Inflammatory macrophage (primary cell): ENCODE measurements around the gene LYVE1.

Experiments used
- DNase-seq, 2 donors: peaks; one replicate each; pipeline ENCODE4 v3.0.0-alpha.2; 2020 to 2022

LYVE1 gene

GRCh38 chr11:10592331-10592730 lies 23.9 kb upstream of the LYVE1 start:
- peak; percentile 59 to 81 for DNase-seq

- DNase-seq, result no peak
Measured at GRCh38 chr11:10591741-10592140, 23.3 kb upstream of the LYVE1 start.

DNA sequence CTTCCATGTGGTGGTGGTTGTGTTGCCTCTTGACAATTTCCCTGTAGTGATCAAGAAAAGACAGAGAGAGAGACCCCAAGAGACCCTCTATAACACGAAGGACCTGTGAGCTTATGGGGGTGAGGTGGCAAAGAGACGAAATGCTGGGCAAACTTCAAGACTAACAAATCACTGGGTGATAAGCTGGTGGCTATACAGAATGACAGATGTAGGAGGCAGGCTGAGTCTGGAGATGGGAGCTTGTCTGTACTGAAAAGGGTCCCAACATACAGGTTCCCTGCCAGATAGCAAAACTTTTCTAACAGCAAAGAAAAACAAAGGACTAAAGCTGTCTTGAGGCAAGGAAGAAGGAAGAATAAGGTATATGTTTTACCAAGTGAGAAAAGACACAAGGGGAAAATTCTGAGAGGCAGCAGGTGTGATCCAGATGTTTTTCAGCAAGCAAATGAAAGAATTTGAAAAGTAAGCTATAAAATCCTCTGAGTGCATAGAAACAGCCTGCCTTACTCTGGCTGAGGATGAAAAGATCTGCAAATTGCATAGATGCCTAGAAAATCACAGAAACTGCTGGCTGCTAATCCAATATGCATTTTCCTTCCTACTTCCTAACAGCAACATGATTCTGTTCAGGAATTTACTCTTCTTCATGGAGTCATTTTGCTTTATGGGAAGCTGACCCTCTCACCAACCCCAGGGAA lies 21.9 kb upstream of the LYVE1 start:
- no peak for DNase-seq

- DNase-seq, result peak in 1 of 2 donors; percentile 35
Measured at GRCh38 chr11:10588904-10589303, 20.4 kb upstream of the LYVE1 start.

- DNase-seq, result no peak
Measured at GRCh38 chr11:10587995-10588394, 19.5 kb upstream of the LYVE1 start.

- DNase-seq, result no peak
Measured at GRCh38 chr11:10587388-10587787, 18.9 kb upstream of the LYVE1 start.

DNA sequence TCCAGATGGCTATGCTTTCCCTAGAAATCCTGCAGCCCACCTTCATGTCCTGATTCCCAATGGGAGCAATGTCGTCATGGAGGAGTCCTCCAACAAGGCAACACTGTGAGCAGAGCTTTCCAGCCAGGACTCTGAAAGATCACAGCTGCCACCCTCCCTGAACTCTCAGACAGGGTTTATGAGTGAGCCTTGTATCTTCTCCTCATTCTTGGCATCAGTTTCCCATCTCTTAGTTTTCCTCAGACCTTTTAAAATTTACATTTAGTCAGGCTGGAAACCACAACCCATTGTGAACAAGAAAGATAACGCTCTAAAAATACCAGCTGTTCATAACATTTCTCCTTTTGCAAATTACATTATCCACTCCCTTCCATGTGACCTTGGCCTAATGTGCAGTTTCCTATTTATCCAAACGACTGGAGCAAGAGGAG lies 15.6 kb upstream of the LYVE1 start:
- no peak for DNase-seq

- peak; percentile 82 to 91 for DNase-seq
Measured at GRCh38 chr11:10581481-10582019, 13.1 kb upstream of the LYVE1 start.

DNA sequence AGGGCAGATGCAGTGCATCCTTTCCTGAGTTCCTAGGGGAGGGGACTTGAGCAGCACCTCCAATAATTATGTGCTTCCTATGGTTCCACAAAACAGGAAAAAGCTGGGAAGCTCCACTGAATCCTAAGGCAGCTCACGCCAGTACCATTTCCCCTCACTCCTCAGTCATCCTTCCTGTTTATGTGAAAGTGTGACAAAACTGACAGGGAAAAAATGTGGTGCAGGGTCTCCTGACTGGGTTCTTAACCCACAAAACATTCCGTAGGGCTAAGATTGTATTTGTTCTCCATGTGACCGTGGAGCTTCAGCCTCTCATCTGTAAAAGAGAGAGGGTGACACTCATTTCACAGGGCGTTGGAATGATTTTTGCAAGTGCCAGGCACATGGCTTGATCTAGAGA lies 12.2 kb upstream of the LYVE1 start:
- DNase-seq, result no peak

DNA sequence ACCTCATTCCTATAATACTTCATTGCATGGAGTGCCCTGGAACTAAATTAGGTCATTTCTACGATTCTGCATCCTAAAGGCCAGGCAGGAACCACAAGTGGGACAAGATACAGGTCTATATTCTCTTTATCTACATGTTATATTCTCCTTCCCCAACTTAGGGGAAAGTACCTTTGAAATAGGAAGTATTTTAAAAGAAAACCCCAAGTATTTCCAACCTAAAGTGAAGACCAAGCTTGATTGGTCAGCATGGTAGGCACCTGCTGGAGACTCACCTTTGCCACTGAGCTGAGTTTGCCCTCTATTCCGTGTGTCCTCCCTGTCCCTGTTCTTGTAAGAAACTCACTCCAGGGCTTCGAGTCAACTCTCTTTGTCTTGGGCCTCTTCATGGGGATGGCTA lies 11.2 kb upstream of the LYVE1 start:
- DNase-seq, result no peak

GRCh38 chr11:10576035-10576398 lies 7.6 kb upstream of the LYVE1 start:
- no peak for DNase-seq

DNA sequence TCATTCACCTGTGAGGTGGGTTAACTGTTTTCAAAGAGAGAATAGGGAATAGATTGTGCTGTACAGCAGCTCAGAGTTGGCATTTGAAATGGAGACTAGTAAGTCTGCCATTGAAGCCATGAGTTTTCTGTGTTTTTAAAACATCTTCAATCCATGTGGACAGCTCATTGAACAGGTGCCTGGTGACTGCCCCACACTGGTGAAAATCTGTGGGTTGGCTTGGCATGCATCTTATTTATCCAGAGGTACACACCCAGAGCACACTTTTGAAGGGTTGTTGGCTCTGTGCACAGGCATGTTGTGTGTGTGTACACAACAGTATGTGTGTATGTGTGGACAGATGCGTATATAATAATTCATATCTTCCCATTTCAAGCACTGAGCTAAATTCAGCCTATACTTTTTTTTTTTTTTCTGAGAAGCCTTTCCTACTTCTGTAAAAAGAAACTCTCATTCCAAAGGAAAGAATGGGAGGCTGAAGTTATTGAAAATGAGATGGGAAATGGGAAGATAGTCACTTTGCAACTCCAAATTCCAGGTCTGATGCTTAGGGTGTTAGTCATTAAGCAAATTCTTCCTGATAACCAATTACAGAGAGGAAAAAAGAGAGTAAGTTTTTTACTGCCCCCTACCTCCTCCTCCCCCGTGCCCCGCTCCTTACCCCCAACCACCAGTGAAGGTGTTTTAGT lies 7.0 kb upstream of the LYVE1 start:
- DNase-seq, result no peak

- no peak for DNase-seq
Measured at GRCh38 chr11:10573556-10573955, 5.1 kb upstream of the LYVE1 start.

DNA sequence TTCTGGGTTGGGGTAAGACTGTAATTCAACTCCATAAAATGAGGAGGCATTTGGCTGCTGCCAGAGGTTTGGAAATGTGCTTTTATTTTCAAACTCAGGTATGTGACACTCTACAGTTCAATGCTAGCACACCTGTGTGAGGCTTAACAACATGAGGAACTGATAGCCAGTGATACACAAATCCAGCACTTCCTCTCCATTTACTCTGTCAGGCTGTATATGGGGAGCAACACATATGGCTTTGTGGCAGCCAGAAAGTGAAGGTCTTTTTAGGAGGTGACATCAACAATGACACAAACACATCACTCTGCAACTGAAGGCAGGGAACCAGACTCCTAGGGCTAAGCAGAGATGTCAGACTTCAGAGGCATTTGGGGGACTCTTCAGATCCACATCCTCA lies 4.6 kb upstream of the LYVE1 start:
- DNase-seq, result no peak

- DNase-seq, result no peak
Measured at GRCh38 chr11:10572533-10572932, 4.1 kb upstream of the LYVE1 start.

DNA sequence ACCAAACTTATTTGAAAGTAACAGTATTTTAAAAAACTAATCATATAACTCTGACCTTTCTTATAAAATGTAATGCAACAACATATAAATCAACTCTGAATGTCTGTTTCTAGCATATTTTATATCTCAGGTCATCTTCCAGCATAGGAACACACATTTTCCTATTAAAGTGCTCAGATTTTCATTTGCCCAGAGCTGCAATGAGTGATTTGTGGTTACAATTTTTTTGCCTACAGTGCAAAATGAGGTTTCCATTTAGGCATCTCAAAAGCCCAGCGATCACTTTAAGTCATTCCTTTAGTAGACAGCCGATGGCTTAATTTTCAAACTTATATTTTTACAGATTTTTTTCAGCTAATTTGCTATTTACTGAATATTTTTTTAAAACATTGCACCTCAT lies 1.0 kb downstream of the LYVE1 start:
- DNase-seq, result no peak

GRCh38 chr11:10566257-10566957 lies 2.1 kb downstream of the LYVE1 start:
- no peak for DNase-seq

GRCh38 chr11:10565493-10565892 lies 3.0 kb downstream of the LYVE1 start:
- no peak for DNase-seq

- DNase-seq, result peak in 1 of 2 donors; percentile 22
Measured at GRCh38 chr11:10564696-10565318, 3.7 kb downstream of the LYVE1 start.

DNA sequence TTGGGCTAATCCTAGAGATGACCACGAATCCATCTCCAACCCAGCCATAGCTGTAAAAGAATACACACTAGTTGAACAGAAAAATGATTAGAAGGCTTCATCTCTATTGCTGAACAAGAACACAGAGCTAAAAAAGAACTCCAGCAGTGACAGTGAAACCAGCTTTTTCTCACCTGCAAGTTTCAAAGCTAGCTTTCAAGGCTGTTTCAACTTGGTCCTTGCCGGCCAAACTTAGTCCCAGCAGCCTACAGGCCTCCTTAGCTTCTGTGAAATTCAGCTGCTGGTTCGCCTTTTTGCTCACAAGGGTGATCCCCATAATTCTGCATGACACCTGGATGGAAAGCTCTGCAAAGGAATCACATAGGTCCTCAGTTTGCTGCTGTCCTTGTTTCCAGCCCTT lies 4.4 kb downstream of the LYVE1 start:
- no peak for DNase-seq

- DNase-seq, result no peak
Measured at GRCh38 chr11:10561947-10562346, 6.5 kb downstream of the LYVE1 start.

GRCh38 chr11:10561043-10561818 lies 7.2 kb downstream of the LYVE1 start:
- no peak for DNase-seq
